ENCODE results near the gene VPS39.

Gene VPS39

DNA sequence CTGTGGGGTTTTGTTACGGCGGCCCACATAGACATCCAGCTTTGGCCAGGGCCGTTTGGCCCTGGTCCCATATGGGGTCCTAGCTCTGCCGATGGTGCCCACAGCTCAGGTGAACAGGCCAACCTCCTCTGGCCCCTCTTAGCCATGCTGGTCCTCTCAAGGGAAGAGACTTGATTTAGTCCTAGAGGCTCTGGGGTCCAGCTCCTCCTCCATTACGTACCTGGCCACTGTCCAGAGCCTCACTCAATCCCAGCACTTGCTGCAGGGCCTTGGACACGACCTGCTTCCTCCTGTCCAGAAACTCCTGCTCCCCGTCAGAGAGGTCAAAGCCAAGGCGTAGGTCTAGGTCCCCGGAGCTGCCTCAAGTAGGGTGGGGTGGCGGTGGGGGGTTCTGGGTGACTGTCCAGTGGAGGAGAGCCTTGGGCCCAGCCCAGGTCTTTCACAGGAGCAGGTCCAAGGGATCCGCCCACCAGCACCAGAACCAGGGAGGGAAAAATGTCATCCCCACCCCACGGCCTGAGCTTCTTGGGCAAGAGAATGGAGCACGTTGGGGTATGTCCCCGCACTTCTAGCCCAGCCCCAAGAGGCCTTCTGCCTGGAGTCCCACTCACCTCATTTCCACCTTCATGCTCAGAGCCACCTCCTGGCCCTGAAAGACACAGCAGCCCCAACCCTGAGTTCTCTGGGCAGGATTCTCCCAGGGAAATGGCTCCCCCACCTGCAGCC lies 58.4 kb downstream of the VPS39 start:
- H3K9me3 ChIP-seq (ENCODE audit: insufficient read depth, low read length): no peaks in the 10 kb centered on the region
- H3K27me3 ChIP-seq (ENCODE audit: low read depth, low read length): no peaks in the 10 kb centered on the region
- no peak overlapping the region for H3K27ac ChIP-seq (ENCODE audit: low read length)
- H2AFZ ChIP-seq (ENCODE audit: low read depth, low read length): no peak overlapping the region
- no peak overlapping the region for H3K4me2 ChIP-seq (ENCODE audit: low read length)
- TF ChIP-seq, protein P1, sequence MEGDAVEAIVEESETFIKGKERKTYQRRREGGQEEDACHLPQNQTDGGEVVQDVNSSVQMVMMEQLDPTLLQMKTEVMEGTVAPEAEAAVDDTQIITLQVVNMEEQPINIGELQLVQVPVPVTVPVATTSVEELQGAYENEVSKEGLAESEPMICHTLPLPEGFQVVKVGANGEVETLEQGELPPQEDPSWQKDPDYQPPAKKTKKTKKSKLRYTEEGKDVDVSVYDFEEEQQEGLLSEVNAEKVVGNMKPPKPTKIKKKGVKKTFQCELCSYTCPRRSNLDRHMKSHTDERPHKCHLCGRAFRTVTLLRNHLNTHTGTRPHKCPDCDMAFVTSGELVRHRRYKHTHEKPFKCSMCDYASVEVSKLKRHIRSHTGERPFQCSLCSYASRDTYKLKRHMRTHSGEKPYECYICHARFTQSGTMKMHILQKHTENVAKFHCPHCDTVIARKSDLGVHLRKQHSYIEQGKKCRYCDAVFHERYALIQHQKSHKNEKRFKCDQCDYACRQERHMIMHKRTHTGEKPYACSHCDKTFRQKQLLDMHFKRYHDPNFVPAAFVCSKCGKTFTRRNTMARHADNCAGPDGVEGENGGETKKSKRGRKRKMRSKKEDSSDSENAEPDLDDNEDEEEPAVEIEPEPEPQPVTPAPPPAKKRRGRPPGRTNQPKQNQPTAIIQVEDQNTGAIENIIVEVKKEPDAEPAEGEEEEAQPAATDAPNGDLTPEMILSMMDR (IDR thresholded peaks at IDR 0.05; ENCODE audit: low read depth, low read length): no peak
- TF ChIP-seq EZH2phosphoT487 (IDR thresholded peaks at IDR 0.05; ENCODE audit: low read depth): no peak
- H4K20me1 ChIP-seq (ENCODE audit: insufficient read depth, low read length): no peaks in the 10 kb centered on the region
- H3K4me1 ChIP-seq (ENCODE audit: low read length): no peaks in the 10 kb centered on the region
- H3K4me3 ChIP-seq (ENCODE audit: low read length): no peak overlapping the region
- H3K9ac ChIP-seq (ENCODE audit: low read length): no peak overlapping the region
- H3K79me2 ChIP-seq (ENCODE audit: low read length): no peaks in the 10 kb centered on the region
- H3K36me3 ChIP-seq (replicated peaks; ENCODE audit: low read depth, low read length): no peaks in the 10 kb centered on the region

- Histone ChIP-seq H3K9me3 (ENCODE audit: insufficient read depth, low read length) (no peaks in the 10 kb centered on the region), H3K36me3 (replicated peaks; ENCODE audit: low read depth, low read length) (no peaks in the 10 kb centered on the region), H3K27ac (ENCODE audit: low read length) (no peak overlapping the region), H2AFZ (ENCODE audit: low read depth, low read length) (no peak overlapping the region), H3K4me1 (ENCODE audit: low read length) (no peaks in the 10 kb centered on the region), H4K20me1 (ENCODE audit: insufficient read depth, low read length) (no peaks in the 10 kb centered on the region), H3K79me2 (ENCODE audit: low read length) (no peaks in the 10 kb centered on the region), H3K4me3 (ENCODE audit: low read length) (no peak overlapping the region), H3K4me2 (ENCODE audit: low read length) (no peak overlapping the region), H3K9ac (ENCODE audit: low read length) (no peak overlapping the region), H3K27me3 (ENCODE audit: low read depth, low read length) (no peaks in the 10 kb centered on the region)
- TF ChIP-seq EZH2phosphoT487 (IDR thresholded peaks at IDR 0.05; ENCODE audit: low read depth): no peak
- TF ChIP-seq, protein P1 (IDR thresholded peaks at IDR 0.05; ENCODE audit: low read depth, low read length): no peak
Measured at GRCh38 chr15:42148808-42149492, 59.2 kb downstream of the VPS39 start.

DNA sequence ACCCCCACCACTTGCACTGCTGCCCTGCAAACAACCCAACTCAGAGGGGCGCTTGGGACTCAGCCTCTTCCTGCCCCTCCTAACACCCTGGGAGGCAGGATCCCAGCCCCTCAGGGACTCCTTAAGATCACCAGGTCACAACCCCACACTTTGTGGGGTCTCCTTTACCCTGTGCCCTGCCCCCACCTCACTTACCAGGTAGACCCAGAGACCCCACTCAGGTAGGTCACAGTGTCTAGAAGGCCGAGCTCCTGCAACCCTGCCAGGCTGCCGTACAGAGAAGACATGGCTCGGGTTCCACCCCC lies 60.7 kb downstream of the VPS39 start:
- Histone ChIP-seq H3K4me3 (ENCODE audit: low read length) (no peak overlapping the region), H3K4me1 (ENCODE audit: low read length) (no peaks in the 10 kb centered on the region), H3K4me2 (ENCODE audit: low read length) (no peak overlapping the region), H3K27ac (ENCODE audit: low read length) (no peak overlapping the region), H2AFZ (ENCODE audit: low read depth, low read length) (no peak overlapping the region), H3K79me2 (ENCODE audit: low read length) (no peaks in the 10 kb centered on the region), H3K27me3 (ENCODE audit: low read depth, low read length) (no peaks in the 10 kb centered on the region), H4K20me1 (ENCODE audit: insufficient read depth, low read length) (no peaks in the 10 kb centered on the region), H3K9ac (ENCODE audit: low read length) (no peak overlapping the region), H3K36me3 (replicated peaks; ENCODE audit: low read depth, low read length) (no peaks in the 10 kb centered on the region), H3K9me3 (ENCODE audit: insufficient read depth, low read length) (no peaks in the 10 kb centered on the region)
- TF ChIP-seq EZH2phosphoT487 (IDR thresholded peaks at IDR 0.05; ENCODE audit: low read depth): no peak
- TF ChIP-seq, protein P1 (IDR thresholded peaks at IDR 0.05; ENCODE audit: low read depth, low read length): no peak

DNA sequence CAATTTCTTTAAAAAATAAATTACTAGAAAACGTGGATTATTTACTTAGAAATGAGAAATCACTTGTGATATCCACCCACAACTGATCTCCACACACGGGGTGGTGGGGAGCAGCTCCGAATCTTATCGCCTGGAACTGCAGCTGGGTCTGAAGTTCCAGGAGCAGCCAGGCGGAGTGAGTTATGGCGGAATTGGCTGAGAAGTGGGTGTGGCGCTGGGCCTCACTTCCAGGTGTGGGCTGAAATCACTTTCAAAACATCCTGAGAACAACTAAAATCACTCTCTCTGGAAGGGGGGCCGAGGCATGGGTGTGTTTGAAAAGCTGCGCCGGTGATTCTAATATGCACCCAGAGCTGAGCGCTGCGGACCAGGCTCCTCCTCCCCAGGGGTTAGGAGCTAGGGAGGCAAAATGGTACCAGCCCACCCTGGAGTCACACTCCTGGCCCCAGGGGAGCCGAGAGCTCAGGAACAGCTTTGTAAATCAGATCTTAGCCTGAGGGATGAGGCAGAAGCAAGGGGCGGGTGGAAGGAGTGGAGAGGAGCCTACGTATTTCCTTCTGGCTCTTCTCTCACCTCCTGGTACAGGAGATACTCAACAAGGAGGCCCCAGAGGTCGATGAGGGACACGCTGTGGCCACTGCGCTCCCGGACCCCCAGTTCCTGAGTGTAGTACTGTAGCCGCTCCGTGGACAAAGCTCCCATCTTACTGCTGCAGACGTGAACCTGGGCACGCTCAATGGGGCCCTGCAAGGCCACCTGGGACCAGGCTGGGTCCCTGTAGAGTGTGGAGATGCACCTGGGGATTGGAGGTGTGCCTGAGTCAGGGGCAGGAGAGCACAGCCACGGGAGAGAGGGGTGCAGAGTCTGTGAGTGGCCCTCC lies 61.3 kb downstream of the VPS39 start:
- H4K20me1 ChIP-seq (ENCODE audit: insufficient read depth, low read length): no peaks in the 10 kb centered on the region
- H3K79me2 ChIP-seq (ENCODE audit: low read length): no peaks in the 10 kb centered on the region
- H3K27ac ChIP-seq (ENCODE audit: low read length): no peak overlapping the region
- no peak overlapping the region for H3K9ac ChIP-seq (ENCODE audit: low read length)
- no peak for TF ChIP-seq EZH2phosphoT487 (IDR thresholded peaks at IDR 0.05; ENCODE audit: low read depth)
- TF ChIP-seq, protein P1 (IDR thresholded peaks at IDR 0.05; ENCODE audit: low read depth, low read length): no peak
- H3K4me2 ChIP-seq (ENCODE audit: low read length): no peak overlapping the region
- no peaks in the 10 kb centered on the region for H3K9me3 ChIP-seq (ENCODE audit: insufficient read depth, low read length)
- H2AFZ ChIP-seq (ENCODE audit: low read depth, low read length): no peak overlapping the region
- no peaks in the 10 kb centered on the region for H3K36me3 ChIP-seq (replicated peaks; ENCODE audit: low read depth, low read length)
- H3K4me3 ChIP-seq (ENCODE audit: low read length): no peak overlapping the region
- H3K27me3 ChIP-seq (ENCODE audit: low read depth, low read length): no peaks in the 10 kb centered on the region
- H3K4me1 ChIP-seq (ENCODE audit: low read length): no peaks in the 10 kb centered on the region
